ENCODE data around the gene CHCHD3.

GRCh38 chr7:132780822-132781221, 301.1 kb downstream of the CHCHD3 start:
- no peak for TF ChIP-seq POLR2A (IDR thresholded peaks at IDR 0.05; ENCODE audit: low read depth, low read length)
- TF ChIP-seq POLR2AphosphoS5 (IDR thresholded peaks at IDR 0.05; ENCODE audit: low read depth, low read length), result no peak
- TF ChIP-seq SPI1 (IDR thresholded peaks at IDR 0.05; ENCODE audit: low read depth, low read length), result no peak
- TF ChIP-seq TAF1 (IDR thresholded peaks at IDR 0.05; ENCODE audit: low read depth, low read length), result no peak
